Small intestine (tissue), 7 donors: ENCODE data around the gene GBP4. TPM values are rescaled to one million over a fixed set of nuclear protein-coding genes. Genes with fewer than 3 reads are reported as not detected.

Source experiments
- DNase-seq, 2 donors: peaks; one replicate each; pipeline versions ENCODE4 v3.0.0 to v3.0.0-alpha.2; 2013
- FAIRE-seq: peaks from 2 replicates; lab custom pipeline; 2012; peaks lifted over from hg19 to GRCh38; lab: Jason Lieb, UNC
- H3K27ac ChIP-seq, 3 donors: one replicate each; pipeline ENCODE4 v1.5.1; 2013; ENCODE audit warnings: low read length in 2 of 3, mild to moderate bottlenecking in 2 of 3, control low read depth in 1 of 3, inconsistent platforms in 1 of 3, low read depth in 1 of 3, moderate library complexity in 1 of 3
- H3K27me3 ChIP-seq, 3 donors: one replicate each; pipeline ENCODE4 v1.6.1; 2013; ENCODE audit warnings: low read length in 3 of 3, inconsistent platforms in 1 of 3; ENCODE audit not compliant: control insufficient read depth in 3 of 3, insufficient read depth in 3 of 3
- H3K36me3 ChIP-seq, 3 donors: one replicate each; pipeline ENCODE4 v1.6.1; 2013; ENCODE audit warnings: low read length in 3 of 3, inconsistent platforms in 1 of 3, low read depth in 1 of 3, mild to moderate bottlenecking in 1 of 3, moderate library complexity in 1 of 3; ENCODE audit not compliant: control insufficient read depth in 3 of 3, insufficient read depth in 2 of 3
- H3K4me1 ChIP-seq, 3 donors: one replicate each; pipeline ENCODE4 v1.6.1; 2013; ENCODE audit warnings: low read length in 2 of 3, inconsistent platforms in 1 of 3, low read depth in 1 of 3, mild to moderate bottlenecking in 1 of 3, moderate library complexity in 1 of 3; ENCODE audit not compliant: control insufficient read depth in 3 of 3, insufficient read depth in 2 of 3
- H3K4me3 ChIP-seq, 3 donors: one replicate each; pipeline ENCODE4 v1.5.1; 2013; ENCODE audit warnings: low read length in 3 of 3, control low read depth in 1 of 3, inconsistent platforms in 1 of 3, low read depth in 1 of 3, mild to moderate bottlenecking in 1 of 3, moderate library complexity in 1 of 3
- H3K9me3 ChIP-seq, 2 donors: one replicate each; pipeline ENCODE4 v1.6.1; 2013; ENCODE audit warnings: low read depth in 1 of 2, low read length in 1 of 2; ENCODE audit not compliant: control insufficient read depth in 2 of 2, insufficient read depth in 1 of 2
- WGBS, 3 donors: extraction: QIAGEN DNeasy Blood & Tissue Kit; methylation state at CpG; one replicate each; pipeline ENCODE4 v1.1.7; 2013; 5-methylcytosine and 5-hydroxymethylcytosine counted together
- polyA plus RNA-seq, 4 donors: library from polyadenylated mRNA; stranded (reverse) in 3 of 4; unstranded in 1 of 4; fragments of 200-250 nt in 3 of 4; fragments of 120-200 nt in 1 of 4; gene quantifications; one replicate each; pipeline versions ENCODE4 v1.2.1 to v1.2.3, GENCODE V29; 2013
- donor health status: healthy with polysubstance abuse.
- donor health status: control.
- donor health status: control.
- donor health status: Bipolar disorder and iron deficiency.
- donor health status: healthy.

Gene GBP4
- polyA plus RNA-seq, 4 donors: 2.5 to 15.7 (median 6.4) TPM

- Histone ChIP-seq H3K4me3 (no peak overlapping the region), H3K27me3 (no peaks in the 10 kb centered on the region), H3K9me3 (no peaks in the 10 kb centered on the region), H3K36me3 (no peaks in the 10 kb centered on the region), H3K27ac (no peak overlapping the region), H3K4me1 (no peaks in the 10 kb centered on the region)
- WGBS, 3 donors: 81 to 91% (median 86%) methylated on average over 2 of the region's 2 CpGs
- FAIRE-seq (no peak), DNase-seq (no peak)
Observed at GRCh38 chr1:89167590-89168230, 31.0 kb downstream of the GBP4 start.

GRCh38 chr1:89166705-89167104, 32.0 kb downstream of the GBP4 start:
- Histone ChIP-seq H3K27ac (no peak overlapping the region), H3K9me3 (no peaks in the 10 kb centered on the region), H3K36me3 (no peaks in the 10 kb centered on the region), H3K4me1 (no peaks in the 10 kb centered on the region), H3K4me3 (no peak overlapping the region), H3K27me3 (no peaks in the 10 kb centered on the region)
- WGBS, 3 donors: 55 to 68% (median 58%) methylated on average over 1 of the region's 1 CpG
- no peak for DNase-seq
- no peak for FAIRE-seq

- FAIRE-seq: no peak
- no peaks in the 10 kb centered on the region for H3K36me3 ChIP-seq
- 91 to 93% (median 92%) methylated on average over 5 of the region's 5 CpGs for WGBS, 3 donors
Observed at GRCh38 chr1:89165811-89166210, 32.9 kb downstream of the GBP4 start.

GRCh38 chr1:89151047-89151446, 47.7 kb downstream of the GBP4 start:
- H3K36me3 ChIP-seq: no peaks in the 10 kb centered on the region
- WGBS, 3 donors: 45 to 50% (median 47%) methylated on average over 1 of the region's 1 CpG
- no peak for FAIRE-seq

More at GRCh38 chr1:89165811-89166210, 32.9 kb downstream of the GBP4 start:
- no peaks in the 10 kb centered on the region for H3K9me3 ChIP-seq
- no peaks in the 10 kb centered on the region for H3K27me3 ChIP-seq
- DNase-seq: no peak
- H3K4me1 ChIP-seq: no peaks in the 10 kb centered on the region
- no peak overlapping the region for H3K4me3 ChIP-seq
- H3K27ac ChIP-seq: no peak overlapping the region

GRCh38 chr1:89149976-89150375, 48.8 kb downstream of the GBP4 start:
- DNase-seq (no peak), FAIRE-seq (no peak)
- H3K4me1 ChIP-seq: no peaks in the 10 kb centered on the region
- H3K27ac ChIP-seq: no peak overlapping the region
- H3K4me3 ChIP-seq: no peak overlapping the region
- no peaks in the 10 kb centered on the region for H3K36me3 ChIP-seq
- no peaks in the 10 kb centered on the region for H3K27me3 ChIP-seq
- WGBS, 3 donors: 69 to 77% (median 74%) methylated on average over 3 of the region's 3 CpGs
- H3K9me3 ChIP-seq: no peaks in the 10 kb centered on the region

More at GRCh38 chr1:89151047-89151446, 47.7 kb downstream of the GBP4 start:
- Histone ChIP-seq H3K9me3 (no peaks in the 10 kb centered on the region), H3K4me1 (no peaks in the 10 kb centered on the region), H3K27me3 (no peaks in the 10 kb centered on the region), H3K4me3 (no peak overlapping the region), H3K27ac (no peak overlapping the region)
- no peak for DNase-seq

- 43 to 65% (median 48%) methylated on average over 3 of the region's 3 CpGs for WGBS, 3 donors
- no peaks in the 10 kb centered on the region for H3K9me3 ChIP-seq
- no peaks in the 10 kb centered on the region for H3K27me3 ChIP-seq
- no peaks in the 10 kb centered on the region for H3K36me3 ChIP-seq
- H3K27ac ChIP-seq: no peak overlapping the region
- no peak for FAIRE-seq
- no peak overlapping the region for H3K4me3 ChIP-seq
- peak; percentile 27 to 35 for DNase-seq
- H3K4me1 ChIP-seq: no peaks in the 10 kb centered on the region
Observed at GRCh38 chr1:89149229-89149628, 49.5 kb downstream of the GBP4 start.

- DNase-seq (no peak), FAIRE-seq (no peak)
- 76 to 87% (median 83%) methylated on average over 3 of the region's 3 CpGs for WGBS, 3 donors
- H3K27me3 ChIP-seq: no peaks in the 10 kb centered on the region
- no peak overlapping the region for H3K4me3 ChIP-seq
- H3K9me3 ChIP-seq: no peaks in the 10 kb centered on the region
- no peak overlapping the region for H3K27ac ChIP-seq
- H3K36me3 ChIP-seq: no peaks in the 10 kb centered on the region
- H3K4me1 ChIP-seq: no peaks in the 10 kb centered on the region
Observed at GRCh38 chr1:89147678-89148658, 50.8 kb downstream of the GBP4 start.

- Histone ChIP-seq H3K27me3 (no peaks in the 10 kb centered on the region), H3K4me1 (no peaks in the 10 kb centered on the region), H3K4me3 (no peak overlapping the region), H3K27ac (no peak overlapping the region), H3K36me3 (no peaks in the 10 kb centered on the region), H3K9me3 (no peaks in the 10 kb centered on the region)
- 53 to 76% (median 67%) methylated on average over 3 of the region's 3 CpGs for WGBS, 3 donors
- no peak for DNase-seq
- FAIRE-seq: no peak
Observed at GRCh38 chr1:89146721-89147120, 52.0 kb downstream of the GBP4 start.
